HCT116 (cell line): ENCODE data around the gene CACNA1E. TPM values are rescaled to one million over a fixed set of nuclear protein-coding genes. Genes with fewer than 3 reads are reported as not detected.

Experiments used
- ATAC-seq: fragments of 200-7000 bp; cut with Tn5 transposase; 2 replicates; pipeline ENCODE4 v1.9.1; 2020; ENCODE audit warnings: mild to moderate bottlenecking, moderate library complexity
- BruUV-seq: library from RNA; stranded (reverse); fragments of 400-500 nt; replicated peaks from 2 replicates; lab custom pipeline; 2021; lab: Mats Ljungman, UMichigan
- CTCF ChIA-PET: fragments of 300-600 bp; sonication (Branson Sonifier 250); formaldehyde crosslinking; loops from one replicate; lab custom pipeline; 2021; ENCODE audit warnings: antibody characterized with exemption; lab: Charles Lee
- POLR2A ChIA-PET: fragments of 300-600, 350-600 bp; sonication (Branson Sonifier 250); formaldehyde crosslinking; loops from one replicate; lab custom pipeline; 2021; ENCODE audit warnings: antibody characterized with exemption; lab: Charles Lee
- RAD21 ChIA-PET, 2 experiments: fragments of 300-600 bp; sonication (Branson Sonifier 250); formaldehyde crosslinking; loops; one replicate each; lab custom pipeline; 2023; ENCODE audit warnings: low total read pairs in 2 of 2; ENCODE audit not compliant: uncharacterized antibody in 2 of 2, unreplicated experiment in 2 of 2, low non-redundant PET in 1 of 2; lab: Charles Lee
- DNase-seq: peaks from one replicate; pipeline ENCODE4 v3.0.0-alpha.2; 2010; ENCODE audit warnings: low read depth, low spot score
- H2AFZ ChIP-seq: fragments of 200-600 bp; shearing (Covaris generic), sonication (generic); 2 replicates; pipeline ENCODE4 v1.6.1; 2017; ENCODE audit warnings: low read depth, mixed run types, mixed read lengths, antibody characterized with exemption, low read length; ENCODE audit not compliant: poor library complexity, severe bottlenecking
- H3K27ac ChIP-seq: 2 replicates; pipeline ENCODE4 v1.5.1; 2012; ENCODE audit warnings: low read depth, low read length
- H3K27me3 ChIP-seq: fragments of 200-600 bp; sonication (generic); 2 replicates; pipeline ENCODE4 v1.6.1; 2016; ENCODE audit warnings: mixed run types, low read length, mixed read lengths; ENCODE audit not compliant: insufficient read depth
- H3K36me3 ChIP-seq, 2 experiments: fragments of 200-500 bp in 1 of 2; fragments of 200-600 bp in 1 of 2; sonication (Bioruptor generic) in 1 of 2; sonication (generic) in 1 of 2; 2 replicates each; pipeline versions ENCODE4 v1.5.1 to v1.6.1; 2014 to 2016; ENCODE audit warnings: low read length in 2 of 2, inconsistent platforms in 1 of 2, mixed read lengths in 1 of 2, mixed run types in 1 of 2; ENCODE audit not compliant: insufficient read depth in 2 of 2, control insufficient read depth in 1 of 2
- H3K4me1 ChIP-seq, 2 experiments: fragments of 200-600 bp in 1 of 2; sonication (generic) in 1 of 2; 2 replicates each; pipeline versions ENCODE4 v1.5.1 to v1.6.1; 2012 to 2017; ENCODE audit warnings: low read length in 2 of 2, inconsistent platforms in 1 of 2, mild to moderate bottlenecking in 1 of 2, mixed read lengths in 1 of 2, mixed run types in 1 of 2, moderate library complexity in 1 of 2; ENCODE audit not compliant: insufficient read depth in 2 of 2, control insufficient read depth in 1 of 2
- H3K4me2 ChIP-seq: fragments of 200-600 bp; sonication (generic); 2 replicates; pipeline ENCODE4 v1.6.1; 2017; ENCODE audit warnings: mixed run types, low read length, mixed read lengths
- H3K4me3 ChIP-seq, 2 experiments: fragments of 200-600 bp in 1 of 2; sonication (generic) in 1 of 2; replicated peaks in 1 of 2; 2 replicates each; pipeline ENCODE4 v1.5.1; 2011 to 2016; ENCODE audit warnings: low read length in 2 of 2, control low read depth in 1 of 2, low read depth in 1 of 2, mild to moderate bottlenecking in 1 of 2, mixed read lengths in 1 of 2, mixed run types in 1 of 2
- H3K79me2 ChIP-seq: fragments of 200-600 bp; sonication (generic); 2 replicates; pipeline ENCODE4 v1.6.1; 2017; ENCODE audit warnings: mild to moderate bottlenecking, mixed run types, low read length, moderate library complexity, mixed read lengths; ENCODE audit not compliant: insufficient read depth
- H3K9ac ChIP-seq: fragments of 200-600 bp; sonication (generic); 2 replicates; pipeline ENCODE4 v1.6.1; 2016; ENCODE audit warnings: low read length, mixed read lengths
- H3K9me2 ChIP-seq: fragments of 200-600 bp; sonication (generic), shearing (Covaris generic); 2 replicates; pipeline ENCODE4 v1.6.1; 2017; ENCODE audit warnings: mixed run types, mild to moderate bottlenecking, moderate library complexity; ENCODE audit not compliant: insufficient read depth
- H3K9me3 ChIP-seq, 2 experiments: fragments of 200-500 bp in 1 of 2; fragments of 200-600 bp in 1 of 2; sonication (Bioruptor generic) in 1 of 2; sonication (generic) in 1 of 2; 2 replicates each; pipeline ENCODE4 v1.6.1; 2014 to 2017; ENCODE audit warnings: low read length in 2 of 2, mixed read lengths in 2 of 2, inconsistent platforms in 1 of 2, low read depth in 1 of 2, mild to moderate bottlenecking in 1 of 2, mixed run types in 1 of 2, moderate library complexity in 1 of 2; ENCODE audit not compliant: control insufficient read depth in 1 of 2, insufficient read depth in 1 of 2
- H4K20me1 ChIP-seq: fragments of 200-600 bp; sonication (generic), shearing (Covaris generic); 2 replicates; pipeline ENCODE4 v1.6.1; 2017; ENCODE audit warnings: mixed run types, mild to moderate bottlenecking, moderate library complexity; ENCODE audit not compliant: insufficient read depth
- CBX3 ChIP-seq: IDR thresholded peaks from 2 replicates; pipeline ENCODE4 v1.6.1; 2012; ENCODE audit warnings: low read depth
- CEBPB ChIP-seq: IDR thresholded peaks from 2 replicates; pipeline ENCODE4 v1.6.1; 2012; ENCODE audit warnings: low read depth
- EGR1 ChIP-seq: IDR thresholded peaks from 2 replicates; pipeline ENCODE4 v1.6.1; 2012; ENCODE audit warnings: low read depth
- ELF1 ChIP-seq: IDR thresholded peaks from 2 replicates; pipeline ENCODE4 v1.6.1; 2012; ENCODE audit warnings: low read depth, borderline replicate concordance
- EZH2 ChIP-seq: fragments of 200-600 bp; sonication (generic); IDR thresholded peaks from 2 replicates; pipeline ENCODE4 v1.6.1; 2017; ENCODE audit warnings: antibody characterized with exemption, mixed run types
- JUND ChIP-seq: IDR thresholded peaks from 2 replicates; pipeline ENCODE4 v1.6.1; 2012
- POLR2A ChIP-seq: IDR thresholded peaks from 2 replicates; pipeline ENCODE4 v1.7.0; 2011; ENCODE audit warnings: borderline replicate concordance; ENCODE audit not compliant: insufficient read depth, insufficient read length; ENCODE audit errors: extremely low read depth
- POLR2AphosphoS5 ChIP-seq: IDR thresholded peaks from 2 replicates; pipeline ENCODE4 v1.6.1; 2011; ENCODE audit warnings: mild to moderate bottlenecking, low read depth, low read length, moderate library complexity
- RAD21 ChIP-seq: IDR thresholded peaks from 2 replicates; pipeline ENCODE4 v1.6.1; 2012; ENCODE audit warnings: low read depth, mild to moderate bottlenecking
- SIN3A ChIP-seq: IDR thresholded peaks from 2 replicates; pipeline ENCODE4 v1.6.1; 2012; ENCODE audit warnings: low read depth
- SP1 ChIP-seq: IDR thresholded peaks from 2 replicates; pipeline ENCODE4 v1.6.1; 2012; ENCODE audit warnings: low read depth
- SRF ChIP-seq: IDR thresholded peaks from 2 replicates; pipeline ENCODE4 v1.6.1; 2012; ENCODE audit warnings: low read depth
- TCF7L2 ChIP-seq: IDR thresholded peaks from 2 replicates; pipeline ENCODE4 v1.7.0; 2011; ENCODE audit warnings: borderline replicate concordance, inconsistent platforms; ENCODE audit not compliant: insufficient read depth, insufficient read length; ENCODE audit errors: extremely low read depth
- YY1 ChIP-seq: IDR thresholded peaks from 2 replicates; pipeline ENCODE4 v1.6.1; 2011; ENCODE audit warnings: low read length, low read depth, moderate library complexity, mild to moderate bottlenecking; ENCODE audit not compliant: insufficient replicate concordance; ENCODE audit errors: extremely low read depth
- ZBTB33 ChIP-seq: IDR thresholded peaks from 2 replicates; pipeline ENCODE4 v1.6.1; 2011; ENCODE audit warnings: mild to moderate bottlenecking, low read length, moderate library complexity; ENCODE audit not compliant: insufficient replicate concordance; ENCODE audit errors: extremely low read depth
- ZFX ChIP-seq: fragments of 450-650 bp; IDR thresholded peaks from 2 replicates; pipeline ENCODE4 v1.6.1; 2017
- ZNF274 ChIP-seq: fragments of 200-500 bp; sonication (Bioruptor generic); IDR thresholded peaks from 2 replicates; pipeline ENCODE4 v1.6.1; 2014; ENCODE audit warnings: mild to moderate bottlenecking, low read depth, low read length, inconsistent platforms
- intact Hi-C: fragments of 100-400 bp; cut with micrococcal nuclease; formaldehyde crosslinking; loops from 2 replicates; pipeline ENCODE4 v1.10.0; 2022
- total RNA-seq: library from RNA; stranded (reverse); gene quantifications from one replicate; pipeline ENCODE4 v1.2.1, GENCODE V29; 2021; ENCODE audit not compliant: unreplicated experiment
- TF ChIP-seq, protein P1 (sequence below): IDR thresholded peaks from 2 replicates; pipeline ENCODE4 v1.6.1; 2012; ENCODE audit warnings: low read depth
- TF ChIP-seq, protein P2 (sequence below): IDR thresholded peaks from 2 replicates; pipeline ENCODE4 v1.6.1; 2012
- TF ChIP-seq, protein P3 (sequence below): IDR thresholded peaks from 2 replicates; pipeline ENCODE4 v1.6.1; 2012

CACNA1E gene
- total RNA-seq, 1 experiment from 2014 or later: 0.02 TPM

DNA sequence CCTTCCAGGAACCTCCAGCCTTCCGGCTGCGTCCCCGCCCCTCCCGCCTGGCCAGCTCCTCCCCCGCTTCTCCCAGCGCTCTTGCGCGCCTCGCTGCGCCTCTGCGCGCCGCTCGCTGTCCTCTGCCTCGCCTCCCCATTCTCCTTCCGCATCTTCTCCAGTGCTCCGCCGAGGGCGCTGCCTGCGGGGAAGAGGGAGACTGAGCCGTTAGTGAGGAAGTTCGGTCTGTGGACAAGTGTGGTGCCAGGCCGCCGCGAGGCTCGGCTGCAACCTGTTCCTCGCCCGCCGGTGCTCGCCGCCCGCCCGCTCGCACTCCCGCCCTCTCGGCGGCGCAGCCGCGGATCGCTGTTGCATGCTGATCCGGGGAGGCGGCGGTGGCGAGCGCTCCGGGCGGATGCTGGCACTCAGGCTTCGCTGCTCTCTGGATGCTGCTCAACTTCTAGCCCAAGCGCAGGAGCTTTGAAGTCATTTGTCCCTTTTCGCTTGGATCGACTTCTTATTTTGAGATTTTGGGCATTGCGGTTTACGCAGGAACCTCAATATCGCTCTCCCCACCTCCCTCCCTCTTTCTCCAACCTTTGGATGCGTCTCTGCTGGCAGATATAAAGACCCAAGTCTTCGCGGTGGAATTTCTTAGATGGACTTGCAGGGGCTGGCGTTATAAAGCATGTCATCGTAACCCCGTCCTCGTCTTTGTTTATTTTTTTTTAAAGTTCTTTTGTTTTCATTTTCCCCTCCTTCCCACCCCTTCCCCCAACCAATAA, 614 bp upstream of the CACNA1E start:
- Histone ChIP-seq H3K4me2 (no peak overlapping the region), H3K9ac (no peak overlapping the region), H3K79me2 (no peaks in the 10 kb centered on the region), H3K27me3 (peaks cover 25% of the 10 kb centered on the region), H3K4me3 (no peak overlapping the region), H2AFZ (no peak overlapping the region), H3K4me1 (no peaks in the 10 kb centered on the region), H3K36me3 (no peaks in the 10 kb centered on the region), H4K20me1 (no peaks in the 10 kb centered on the region), H3K9me3 (no peaks in the 10 kb centered on the region), H3K9me2 (no peaks in the 10 kb centered on the region), H3K27ac (no peak overlapping the region)
- intact Hi-C loops: no loop called here
- ChIA-PET POLR2A (no interaction called here), CTCF (interaction anchor here (5.3 kb wide), 1 partner anchor 454 kb away, joined by 58 read pairs; no protein-coding TSS in a partner anchor), RAD21 (no interaction called here)
- ATAC-seq (no peak), DNase-seq (no peak)
- TF ChIP-seq ELF1: no peak
- no peak for TF ChIP-seq CBX3
- no peak for TF ChIP-seq SP1
- TF ChIP-seq, protein P1, sequence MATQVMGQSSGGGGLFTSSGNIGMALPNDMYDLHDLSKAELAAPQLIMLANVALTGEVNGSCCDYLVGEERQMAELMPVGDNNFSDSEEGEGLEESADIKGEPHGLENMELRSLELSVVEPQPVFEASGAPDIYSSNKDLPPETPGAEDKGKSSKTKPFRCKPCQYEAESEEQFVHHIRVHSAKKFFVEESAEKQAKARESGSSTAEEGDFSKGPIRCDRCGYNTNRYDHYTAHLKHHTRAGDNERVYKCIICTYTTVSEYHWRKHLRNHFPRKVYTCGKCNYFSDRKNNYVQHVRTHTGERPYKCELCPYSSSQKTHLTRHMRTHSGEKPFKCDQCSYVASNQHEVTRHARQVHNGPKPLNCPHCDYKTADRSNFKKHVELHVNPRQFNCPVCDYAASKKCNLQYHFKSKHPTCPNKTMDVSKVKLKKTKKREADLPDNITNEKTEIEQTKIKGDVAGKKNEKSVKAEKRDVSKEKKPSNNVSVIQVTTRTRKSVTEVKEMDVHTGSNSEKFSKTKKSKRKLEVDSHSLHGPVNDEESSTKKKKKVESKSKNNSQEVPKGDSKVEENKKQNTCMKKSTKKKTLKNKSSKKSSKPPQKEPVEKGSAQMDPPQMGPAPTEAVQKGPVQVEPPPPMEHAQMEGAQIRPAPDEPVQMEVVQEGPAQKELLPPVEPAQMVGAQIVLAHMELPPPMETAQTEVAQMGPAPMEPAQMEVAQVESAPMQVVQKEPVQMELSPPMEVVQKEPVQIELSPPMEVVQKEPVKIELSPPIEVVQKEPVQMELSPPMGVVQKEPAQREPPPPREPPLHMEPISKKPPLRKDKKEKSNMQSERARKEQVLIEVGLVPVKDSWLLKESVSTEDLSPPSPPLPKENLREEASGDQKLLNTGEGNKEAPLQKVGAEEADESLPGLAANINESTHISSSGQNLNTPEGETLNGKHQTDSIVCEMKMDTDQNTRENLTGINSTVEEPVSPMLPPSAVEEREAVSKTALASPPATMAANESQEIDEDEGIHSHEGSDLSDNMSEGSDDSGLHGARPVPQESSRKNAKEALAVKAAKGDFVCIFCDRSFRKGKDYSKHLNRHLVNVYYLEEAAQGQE: no peak
- TF ChIP-seq, protein P2, sequence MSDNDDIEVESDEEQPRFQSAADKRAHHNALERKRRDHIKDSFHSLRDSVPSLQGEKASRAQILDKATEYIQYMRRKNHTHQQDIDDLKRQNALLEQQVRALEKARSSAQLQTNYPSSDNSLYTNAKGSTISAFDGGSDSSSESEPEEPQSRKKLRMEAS: no peak
- no peak for TF ChIP-seq RAD21
- TF ChIP-seq POLR2AphosphoS5: no peak
- TF ChIP-seq ZBTB33: no peak
- no peak for TF ChIP-seq TCF7L2
- TF ChIP-seq EGR1: no peak
- no peak for TF ChIP-seq POLR2A
- no peak for TF ChIP-seq SRF
- TF ChIP-seq ZFX: no peak
- TF ChIP-seq CEBPB: no peak
- TF ChIP-seq YY1: no peak
- no peak for TF ChIP-seq JUND
- no peak for TF ChIP-seq SIN3A
- TF ChIP-seq, protein P3, sequence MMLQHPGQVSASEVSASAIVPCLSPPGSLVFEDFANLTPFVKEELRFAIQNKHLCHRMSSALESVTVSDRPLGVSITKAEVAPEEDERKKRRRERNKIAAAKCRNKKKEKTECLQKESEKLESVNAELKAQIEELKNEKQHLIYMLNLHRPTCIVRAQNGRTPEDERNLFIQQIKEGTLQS: no peak
- no peak for TF ChIP-seq EZH2
- no peak for TF ChIP-seq ZNF274
- BruUV-seq: no TSS peak
